ENCODE results near the gene OR13G1. TPM values are rescaled to one million over a fixed set of nuclear protein-coding genes. Genes with fewer than 3 reads are reported as not detected.
"Not testable (repeated sequence)": the region's sequence is repeated elsewhere in the genome, so short reads cannot be mapped to it uniquely, and the experiment has no call there.

Gene OR13G1, protein sequence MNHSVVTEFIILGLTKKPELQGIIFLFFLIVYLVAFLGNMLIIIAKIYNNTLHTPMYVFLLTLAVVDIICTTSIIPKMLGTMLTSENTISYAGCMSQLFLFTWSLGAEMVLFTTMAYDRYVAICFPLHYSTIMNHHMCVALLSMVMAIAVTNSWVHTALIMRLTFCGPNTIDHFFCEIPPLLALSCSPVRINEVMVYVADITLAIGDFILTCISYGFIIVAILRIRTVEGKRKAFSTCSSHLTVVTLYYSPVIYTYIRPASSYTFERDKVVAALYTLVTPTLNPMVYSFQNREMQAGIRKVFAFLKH
- total RNA-seq = not detected in 2 replicates

DNA sequence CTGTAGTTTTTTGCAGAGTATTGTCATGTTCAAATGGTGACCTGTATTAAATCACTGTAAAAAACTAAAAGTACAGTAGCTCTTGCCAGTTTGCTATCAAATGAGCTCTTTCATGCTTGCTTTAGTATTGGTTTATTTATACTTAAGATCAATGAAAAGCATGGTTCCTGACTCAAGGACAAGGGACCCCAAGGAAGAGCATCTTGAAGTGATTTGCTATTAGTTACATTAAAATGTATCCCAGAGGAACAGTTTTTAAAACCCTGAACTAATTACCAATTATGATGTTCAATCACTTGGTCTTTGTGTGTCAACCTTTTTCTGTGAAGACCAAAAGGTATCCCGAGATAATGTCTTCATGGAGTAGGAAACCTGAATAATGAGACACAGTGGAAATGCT is at the start of gene OR13G1:
OR13G1 (minus strand) TSS at position 101 of the 400 bp plus-strand sequence. CDS start 6,698 bp downstream, outside the sequence.
- Mint-ChIP-seq H3K27ac (no peak within 1 kb of the TSS), H3K4me3 (no peak within 1 kb of the TSS), H3K27me3 (ENCODE audit: insufficient read depth) (no peaks in the 10 kb centered on the region), H3K36me3 (ENCODE audit: low read depth) (no peaks in the 10 kb centered on the region), H3K4me1 (ENCODE audit: low read depth) (no peaks in the 10 kb centered on the region), H3K9me3 (no peaks in the 10 kb centered on the region)
- intact Hi-C loops (cut with micrococcal nuclease) = loop anchor here (5.0 kb wide), 1 partner anchor 178 kb away; the partner anchor contains the start of gene TRIM58
- DNase-seq (ENCODE audit: low spot score) = no peak

DNA sequence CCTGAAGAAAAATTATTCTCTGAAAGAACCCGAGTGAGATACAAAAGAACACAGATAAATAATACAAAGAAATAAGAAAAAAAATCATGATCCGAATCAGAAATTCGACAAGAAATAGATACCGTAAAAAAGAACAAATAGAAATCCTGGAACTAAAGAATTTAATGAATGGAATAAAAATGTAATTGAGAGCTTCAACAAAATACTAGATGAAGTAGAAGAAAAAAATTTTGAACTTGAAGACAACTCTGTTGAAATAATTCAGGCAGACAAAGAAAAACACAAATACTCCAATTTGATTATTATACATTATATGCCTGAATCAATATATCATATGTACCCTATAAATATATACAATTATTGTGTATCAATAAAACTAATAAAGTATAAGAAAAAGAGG is 41.7 kb upstream of the OR13G1 start:
- no peak for DNase-seq (ENCODE audit: low spot score)
- H3K4me3 Mint-ChIP-seq = no peak overlapping the region
- peaks cover 15% of the 10 kb centered on the region for H3K9me3 Mint-ChIP-seq
- intact Hi-C loops (cut with micrococcal nuclease) = no loop called here
- no peaks in the 10 kb centered on the region for H3K27me3 Mint-ChIP-seq (ENCODE audit: insufficient read depth)
- no peaks in the 10 kb centered on the region for H3K36me3 Mint-ChIP-seq (ENCODE audit: low read depth)
- no peak overlapping the region for H3K27ac Mint-ChIP-seq
- no peaks in the 10 kb centered on the region for H3K4me1 Mint-ChIP-seq (ENCODE audit: low read depth)

DNA sequence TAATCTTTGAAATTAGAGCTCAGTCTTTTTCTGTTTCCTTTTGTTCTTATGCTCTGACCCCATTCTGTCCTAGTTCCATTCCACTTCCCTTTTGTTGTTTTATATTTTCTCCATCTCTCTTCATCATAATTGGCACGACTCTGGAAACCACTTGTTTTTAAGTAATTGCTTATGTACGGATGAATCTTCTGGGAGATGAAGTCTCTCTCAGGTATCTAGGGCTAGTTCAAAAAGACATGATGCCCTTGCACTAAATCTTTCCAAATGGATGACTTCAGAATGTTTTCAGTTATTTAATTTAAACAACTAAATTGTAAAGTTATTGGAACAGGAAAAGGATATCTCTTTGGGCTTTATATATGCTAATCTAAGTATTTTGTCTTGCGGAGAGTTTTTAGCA is 37.0 kb upstream of the OR13G1 start, which contains the start of gene OR6F1:
OR6F1 (minus strand) TSS at position 101 of the 400 bp plus-strand sequence. CDS start 3,891 bp downstream, outside the sequence.
- no peak for DNase-seq (ENCODE audit: low spot score)
- Mint-ChIP-seq H3K4me1 (ENCODE audit: low read depth) (no peaks in the 10 kb centered on the region), H3K36me3 (ENCODE audit: low read depth) (no peaks in the 10 kb centered on the region), H3K27ac (no peak within 1 kb of the TSS), H3K27me3 (ENCODE audit: insufficient read depth) (no peaks in the 10 kb centered on the region), H3K4me3 (no peak within 1 kb of the TSS), H3K9me3 (peaks cover 7% of the 10 kb centered on the region)
- intact Hi-C loops (cut with micrococcal nuclease) = no loop called here

DNA sequence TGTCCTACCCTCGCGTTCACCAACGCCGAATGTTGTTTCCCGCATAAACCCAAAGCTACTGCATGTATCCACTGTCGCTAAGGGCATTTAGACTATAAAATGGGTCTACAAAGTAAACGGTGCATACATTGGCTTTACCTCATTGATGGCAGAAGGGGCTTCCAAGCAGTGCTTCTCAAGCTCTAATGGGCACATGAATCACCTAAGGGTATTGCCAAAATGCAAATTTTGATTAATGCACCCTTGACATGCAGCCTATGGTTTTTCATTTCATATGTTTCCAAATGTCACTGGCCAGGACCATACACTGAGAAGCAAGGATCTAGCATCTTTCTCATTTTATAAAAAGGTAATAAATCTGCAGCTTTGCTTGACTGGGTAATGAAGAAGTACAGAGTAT is 34.2 kb upstream of the OR13G1 start:
- H3K27me3 Mint-ChIP-seq (ENCODE audit: insufficient read depth) = no peaks in the 10 kb centered on the region
- H3K4me1 Mint-ChIP-seq (ENCODE audit: low read depth) = no peaks in the 10 kb centered on the region
- intact Hi-C loops (cut with micrococcal nuclease) = no loop called here
- no peaks in the 10 kb centered on the region for H3K36me3 Mint-ChIP-seq (ENCODE audit: low read depth)
- no peaks in the 10 kb centered on the region for H3K9me3 Mint-ChIP-seq
- no peak for DNase-seq (ENCODE audit: low spot score)
- no peak overlapping the region for H3K27ac Mint-ChIP-seq
- H3K4me3 Mint-ChIP-seq = no peak overlapping the region

DNA sequence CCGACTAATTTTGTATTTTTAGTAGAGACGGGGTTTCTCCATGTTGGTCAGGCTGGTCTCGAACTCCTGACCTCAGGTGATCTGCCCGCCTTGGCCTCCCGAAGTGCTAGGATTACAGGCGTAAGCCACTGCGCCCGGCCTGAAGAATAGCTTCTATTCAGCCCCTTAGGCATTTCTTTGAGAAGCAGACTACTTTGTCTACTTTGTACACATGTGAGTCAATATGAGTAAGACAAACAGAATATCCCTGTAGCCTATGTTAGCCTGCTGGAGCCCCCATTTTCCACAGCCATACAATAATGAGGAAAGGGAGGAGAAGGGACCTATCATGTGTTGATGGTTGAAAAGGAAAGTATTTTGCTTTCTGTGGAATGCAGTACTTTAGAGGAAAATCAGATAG is 31.1 kb upstream of the OR13G1 start:
- H3K27ac Mint-ChIP-seq; H3K27me3 Mint-ChIP-seq (ENCODE audit: insufficient read depth); H3K36me3 Mint-ChIP-seq (ENCODE audit: low read depth); H3K4me1 Mint-ChIP-seq (ENCODE audit: low read depth); intact Hi-C loops (cut with micrococcal nuclease); DNase-seq (ENCODE audit: low spot score); H3K9me3 Mint-ChIP-seq; H3K4me3 Mint-ChIP-seq: not testable (repeated sequence)

DNA sequence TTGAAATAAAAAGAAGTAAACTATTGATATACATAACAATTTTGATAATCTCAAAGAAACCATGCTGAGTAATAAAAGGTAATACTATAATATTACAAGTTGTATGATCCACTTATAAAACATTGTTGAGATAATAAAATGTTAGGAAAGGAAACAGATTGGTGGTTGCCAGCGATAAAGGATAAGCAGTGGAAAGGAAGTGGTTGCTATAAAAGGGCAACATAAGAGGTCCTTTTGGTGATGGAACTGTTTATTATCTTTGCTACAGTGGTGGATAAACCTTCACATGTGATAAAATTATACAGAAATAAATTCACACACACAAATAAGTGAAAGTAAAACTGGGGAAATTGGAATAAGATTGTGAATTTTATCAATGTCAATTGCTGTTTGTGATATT is 21.8 kb upstream of the OR13G1 start:
- Mint-ChIP-seq H3K4me1 (ENCODE audit: low read depth) (no peaks in the 10 kb centered on the region), H3K4me3 (no peak overlapping the region), H3K9me3 (peaks cover 3% of the 10 kb centered on the region), H3K27ac (no peak overlapping the region), H3K27me3 (ENCODE audit: insufficient read depth) (no peaks in the 10 kb centered on the region), H3K36me3 (ENCODE audit: low read depth) (no peaks in the 10 kb centered on the region)
- intact Hi-C loops (cut with micrococcal nuclease) = no loop called here
- DNase-seq (ENCODE audit: low spot score) = no peak

DNA sequence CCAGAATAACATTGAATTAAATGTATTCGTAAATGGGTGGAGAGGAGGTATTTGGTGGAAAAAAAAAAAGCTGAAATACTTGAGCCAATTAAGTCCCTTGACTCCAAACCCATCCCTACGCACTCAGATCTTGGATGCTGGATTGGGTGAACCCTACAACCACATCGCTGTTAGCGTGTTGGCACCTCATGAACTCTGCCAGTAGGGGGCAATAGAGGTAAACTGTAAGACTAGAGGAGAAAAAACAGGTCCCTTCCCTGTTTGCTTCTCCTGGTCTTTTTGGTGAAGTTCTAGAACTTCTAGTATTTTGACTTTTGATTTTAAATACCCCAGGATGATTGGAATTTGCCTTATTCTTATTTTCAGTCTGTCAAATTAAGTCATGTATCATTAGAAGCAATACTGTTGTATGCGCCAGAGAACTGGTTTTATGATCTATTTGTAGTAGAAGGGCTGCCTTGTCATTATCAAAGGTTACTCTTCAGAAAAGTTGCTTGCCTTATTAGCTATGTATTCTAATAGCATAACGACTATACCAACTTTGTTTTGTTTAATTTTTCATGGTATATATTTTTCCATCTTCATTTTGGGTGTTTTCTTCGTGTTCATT is 1.9 kb upstream of the OR13G1 start:
- H3K27ac Mint-ChIP-seq = no peak overlapping the region
- DNase-seq (ENCODE audit: low spot score) = no peak
- intact Hi-C loops (cut with micrococcal nuclease) = loop anchor here (5.0 kb wide), 1 partner anchor 176 kb away; the partner anchor contains the start of gene TRIM58
- H3K4me1 Mint-ChIP-seq (ENCODE audit: low read depth) = no peaks in the 10 kb centered on the region
- H3K27me3 Mint-ChIP-seq (ENCODE audit: insufficient read depth) = peaks cover 3% of the 10 kb centered on the region
- H3K4me3 Mint-ChIP-seq = no peak overlapping the region
- no peaks in the 10 kb centered on the region for H3K36me3 Mint-ChIP-seq (ENCODE audit: low read depth)
- no peaks in the 10 kb centered on the region for H3K9me3 Mint-ChIP-seq

DNA sequence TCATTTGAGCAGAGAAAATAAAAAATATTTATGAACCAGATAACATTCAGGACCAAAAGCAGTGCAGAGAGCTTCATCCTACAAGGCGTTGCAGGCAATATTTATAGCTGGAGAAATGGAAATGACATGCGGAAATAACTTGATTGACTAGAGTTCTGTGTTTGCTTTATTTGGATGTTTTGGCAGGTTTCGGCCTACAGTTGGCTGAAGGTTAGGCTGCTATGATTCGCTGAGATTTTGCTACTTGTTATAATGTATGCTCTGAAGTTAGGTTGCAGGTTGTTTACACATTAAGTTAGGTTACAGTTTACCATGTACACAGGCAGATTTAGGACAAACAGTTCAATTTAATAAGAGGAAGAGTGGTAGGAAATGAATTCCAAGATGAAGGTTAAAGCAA is 632 bp upstream of the OR13G1 start:
- no peak for DNase-seq (ENCODE audit: low spot score)
- no peaks in the 10 kb centered on the region for H3K9me3 Mint-ChIP-seq

DNA sequence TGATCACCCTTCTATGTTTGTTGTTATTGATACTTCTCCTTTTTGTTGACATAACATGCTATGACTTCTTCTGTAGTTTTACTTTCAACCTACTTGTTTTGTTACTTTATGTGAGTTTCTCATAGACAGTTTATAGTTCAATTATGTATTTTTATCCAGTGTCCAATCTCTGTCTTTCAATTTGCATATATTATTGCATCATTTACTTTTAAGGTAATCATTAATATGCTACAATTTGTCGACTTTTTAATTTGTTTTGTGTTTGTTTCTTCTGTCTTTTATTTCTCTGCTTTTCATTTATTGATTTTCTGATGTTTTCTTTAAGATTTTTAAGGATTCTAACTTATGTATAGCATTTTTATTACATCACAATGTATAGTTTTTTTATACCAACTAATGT is 10.3 kb downstream of the OR13G1 start:
- DNase-seq (ENCODE audit: low spot score) = no peak
- no peaks in the 10 kb centered on the region for H3K27me3 Mint-ChIP-seq (ENCODE audit: insufficient read depth)
- H3K36me3 Mint-ChIP-seq (ENCODE audit: low read depth) = no peaks in the 10 kb centered on the region

More for the DNA sequence above, 632 bp upstream of the OR13G1 start:
- intact Hi-C loops (cut with micrococcal nuclease) = loop anchor here (5.0 kb wide), 1 partner anchor 177 kb away; the partner anchor contains the start of gene TRIM58
- Mint-ChIP-seq H3K4me3 (no peak overlapping the region), H3K36me3 (ENCODE audit: low read depth) (no peaks in the 10 kb centered on the region), H3K27me3 (ENCODE audit: insufficient read depth) (no peaks in the 10 kb centered on the region), H3K4me1 (ENCODE audit: low read depth) (no peaks in the 10 kb centered on the region), H3K27ac (no peak overlapping the region)

DNA sequence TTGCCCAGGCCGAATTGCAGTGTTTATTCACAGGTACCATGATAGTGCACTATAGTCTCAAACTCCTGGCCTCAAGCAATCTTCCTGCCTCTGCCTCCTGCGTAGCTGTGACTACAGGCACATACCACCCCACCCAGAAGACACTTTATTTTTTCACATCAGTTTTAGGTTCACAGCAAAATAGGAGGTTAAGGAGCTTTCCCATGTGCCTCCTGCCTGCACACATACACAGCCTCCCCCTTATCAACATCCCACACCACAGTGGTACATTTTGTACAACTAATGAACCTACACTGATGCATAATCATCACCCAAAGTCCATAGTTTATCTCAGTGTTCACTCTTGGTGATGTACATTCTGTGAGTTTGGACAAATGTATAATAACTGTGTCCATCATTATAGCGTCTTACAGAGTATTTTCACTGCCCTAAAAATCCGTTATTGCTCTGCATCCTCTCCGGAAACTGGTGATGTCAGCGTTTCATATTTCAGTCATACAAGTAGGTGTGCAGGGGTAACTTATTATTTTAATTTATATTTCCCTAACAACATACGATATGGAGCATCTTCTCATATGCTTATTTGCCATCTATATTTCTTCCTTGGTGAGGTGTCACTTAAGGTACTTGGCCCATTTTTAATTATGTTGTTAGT is 23.2 kb downstream of the OR13G1 start:
- Mint-ChIP-seq H3K27ac (no peak overlapping the region), H3K4me1 (ENCODE audit: low read depth) (no peaks in the 10 kb centered on the region), H3K36me3 (ENCODE audit: low read depth) (no peaks in the 10 kb centered on the region), H3K9me3 (no peaks in the 10 kb centered on the region), H3K4me3 (no peak overlapping the region), H3K27me3 (ENCODE audit: insufficient read depth) (no peaks in the 10 kb centered on the region)
- no peak for DNase-seq (ENCODE audit: low spot score)
- intact Hi-C loops (cut with micrococcal nuclease) = no loop called here

More for the DNA sequence above, 10.3 kb downstream of the OR13G1 start:
- Mint-ChIP-seq H3K9me3 (no peaks in the 10 kb centered on the region), H3K27ac (no peak overlapping the region), H3K4me3 (no peak overlapping the region), H3K4me1 (ENCODE audit: low read depth) (no peaks in the 10 kb centered on the region)
- intact Hi-C loops (cut with micrococcal nuclease) = no loop called here

DNA sequence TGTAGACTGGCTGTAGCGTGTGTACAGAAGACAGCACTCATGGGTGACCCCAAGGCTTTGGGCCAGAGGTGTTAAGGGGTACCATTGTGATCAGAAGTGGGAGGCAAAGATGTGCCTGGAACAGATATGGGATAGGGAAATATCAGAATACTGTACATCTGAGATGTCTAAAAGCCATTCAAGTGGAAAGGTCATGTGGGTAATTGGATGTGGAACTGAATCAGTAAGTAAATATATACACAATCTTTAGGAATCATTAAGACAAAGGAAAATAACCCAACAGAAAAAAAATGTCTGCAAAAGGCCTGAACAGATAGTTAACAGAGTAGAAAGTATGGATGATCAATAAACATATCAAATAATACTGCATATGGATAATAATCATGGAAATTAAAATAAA is 26.5 kb downstream of the OR13G1 start:
- no peaks in the 10 kb centered on the region for H3K36me3 Mint-ChIP-seq (ENCODE audit: low read depth)
- no peak for DNase-seq (ENCODE audit: low spot score)
- H3K4me3 Mint-ChIP-seq = no peak overlapping the region
- no peaks in the 10 kb centered on the region for H3K4me1 Mint-ChIP-seq (ENCODE audit: low read depth)
- intact Hi-C loops (cut with micrococcal nuclease) = no loop called here
- H3K27ac Mint-ChIP-seq = no peak overlapping the region
- H3K9me3 Mint-ChIP-seq = no peaks in the 10 kb centered on the region
- no peaks in the 10 kb centered on the region for H3K27me3 Mint-ChIP-seq (ENCODE audit: insufficient read depth)

DNA sequence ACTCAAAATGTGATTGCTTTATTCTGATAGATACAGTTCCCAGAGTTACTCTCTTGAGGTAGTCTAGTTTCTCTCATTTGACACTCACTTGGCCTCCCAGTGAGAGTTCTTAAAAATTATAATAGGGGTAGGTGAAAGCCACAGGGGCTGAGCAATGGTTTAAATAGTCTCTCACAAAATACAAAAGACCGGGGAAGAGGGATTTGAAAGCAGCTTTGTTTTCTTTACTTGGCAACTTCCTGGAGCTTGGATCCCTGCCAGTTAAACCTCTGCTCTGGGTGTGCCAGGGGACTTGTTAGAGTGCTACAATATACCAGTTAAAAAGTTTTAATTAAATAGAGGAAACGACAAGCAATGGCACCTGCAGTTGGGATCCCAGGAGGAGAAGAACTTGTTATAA is 31.7 kb downstream of the OR13G1 start:
- no peaks in the 10 kb centered on the region for H3K36me3 Mint-ChIP-seq (ENCODE audit: low read depth)
- no peak overlapping the region for H3K4me3 Mint-ChIP-seq
- H3K4me1 Mint-ChIP-seq (ENCODE audit: low read depth) = no peaks in the 10 kb centered on the region
- DNase-seq (ENCODE audit: low spot score) = no peak
- intact Hi-C loops (cut with micrococcal nuclease) = no loop called here
- no peaks in the 10 kb centered on the region for H3K9me3 Mint-ChIP-seq
- no peak overlapping the region for H3K27ac Mint-ChIP-seq
- no peaks in the 10 kb centered on the region for H3K27me3 Mint-ChIP-seq (ENCODE audit: insufficient read depth)

DNA sequence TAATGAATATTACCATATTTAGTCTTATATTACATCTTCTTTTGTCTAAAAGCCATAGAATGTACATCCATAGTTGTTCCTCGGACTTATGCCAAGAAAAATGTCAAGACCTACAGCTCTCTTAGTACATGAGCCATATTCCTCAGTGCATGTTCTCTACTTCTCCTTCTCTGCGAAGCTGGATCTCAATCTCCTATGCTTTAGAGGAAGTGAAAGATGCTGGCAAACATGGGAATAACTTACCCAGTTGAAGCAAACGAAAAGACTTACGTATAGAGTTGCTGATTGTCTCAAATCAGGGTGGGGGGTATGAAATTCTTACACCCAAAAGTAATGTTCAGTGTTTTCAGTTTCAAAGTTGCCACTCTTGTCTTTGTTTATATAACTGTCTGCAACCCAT is 32.7 kb downstream of the OR13G1 start:
- Mint-ChIP-seq H3K4me3 (no peak overlapping the region), H3K27me3 (ENCODE audit: insufficient read depth) (no peaks in the 10 kb centered on the region), H3K9me3 (no peaks in the 10 kb centered on the region), H3K36me3 (ENCODE audit: low read depth) (no peaks in the 10 kb centered on the region), H3K4me1 (ENCODE audit: low read depth) (no peaks in the 10 kb centered on the region), H3K27ac (no peak overlapping the region)
- intact Hi-C loops (cut with micrococcal nuclease) = no loop called here
- DNase-seq (ENCODE audit: low spot score) = no peak

All from activated T-helper 1 cell treated with anti-CD3 and anti-CD28 coated beads, Interleukin-12 subunit alpha, Interleukin-12 subunit beta, Interleukin-2, Interleukin-4 antibody, amounts not matched to agents 30 ng/mL and 10 ng/mL and 1 ng/mL, durations not matched to agents 14 hours and 24 hours and 36 hours (primary cell).